SK-N-SH (cell line): ENCODE data around the gene APBA2. TPM values are rescaled to one million over a fixed set of nuclear protein-coding genes. Genes with fewer than 3 reads are reported as not detected.

Experiments
- CTCF ChIA-PET: fragments of 300-600, 350-600 bp; formaldehyde crosslinking; extraction: SDS; loops from one replicate; lab custom pipeline; 2021; lab: Yijun Ruan, JAX
- POLR2A ChIA-PET: fragments of 350-600 bp; sonication (Branson Sonifier 250); formaldehyde crosslinking; extraction: SDS; loops from one replicate; lab custom pipeline; 2020; ENCODE audit warnings: antibody characterized with exemption, inconsistent platforms; lab: Yijun Ruan, JAX
- DNase-seq: peaks from one replicate; pipeline ENCODE4 v3.0.0; 2012
- H2AFZ ChIP-seq: fragments of 200-600 bp; sonication (generic); 2 replicates; pipeline ENCODE4 v1.8.1; 2016; ENCODE audit warnings: antibody characterized with exemption, mild to moderate bottlenecking, low read depth
- H3F3A ChIP-seq: fragments of 200-600 bp; sonication (generic); replicated peaks from 2 replicates; pipeline ENCODE3; 2016; ENCODE audit warnings: antibody characterized with exemption, mild to moderate bottlenecking; ENCODE audit not compliant: insufficient read depth
- H3K27ac ChIP-seq, 2 experiments: fragments of 200-500 bp in 1 of 2; fragments of 200-600 bp in 1 of 2; sonication (Bioruptor generic) in 1 of 2; sonication (generic), shearing (Covaris generic) in 1 of 2; 2 replicates each; pipeline versions ENCODE4 v1.5.1 to v1.6.1; 2014 to 2016; ENCODE audit warnings: low read depth in 2 of 2, inconsistent platforms in 1 of 2, low read length in 1 of 2, mild to moderate bottlenecking in 1 of 2, mixed read lengths in 1 of 2
- H3K27me3 ChIP-seq: fragments of 200-600 bp; sonication (generic), shearing (Covaris generic); 2 replicates; pipeline ENCODE4 v1.6.1; 2016; ENCODE audit warnings: mixed run types; ENCODE audit not compliant: insufficient read depth
- H3K36me3 ChIP-seq, 2 experiments: fragments of 200-500 bp in 1 of 2; fragments of 200-600 bp in 1 of 2; sonication (Bioruptor generic) in 1 of 2; sonication (generic) in 1 of 2; replicated peaks in 1 of 2; 2 replicates each; pipeline versions ENCODE3 to v1.5.1; 2014 to 2016; ENCODE audit warnings: low read length in 1 of 2, mild to moderate bottlenecking in 1 of 2; ENCODE audit not compliant: insufficient read depth in 2 of 2, control insufficient read depth in 1 of 2
- H3K4me1 ChIP-seq, 2 experiments: fragments of 200-500 bp in 1 of 2; fragments of 200-600 bp in 1 of 2; sonication (Bioruptor generic) in 1 of 2; sonication (generic), shearing (Covaris generic) in 1 of 2; 2 replicates each; pipeline versions ENCODE4 v1.5.1 to v1.6.1; 2014 to 2016; ENCODE audit warnings: low read depth in 1 of 2, low read length in 1 of 2, mixed run types in 1 of 2; ENCODE audit not compliant: insufficient read depth in 2 of 2, control insufficient read depth in 1 of 2
- H3K4me2 ChIP-seq: fragments of 200-600 bp; sonication (generic), shearing (Covaris generic); 2 replicates; pipeline ENCODE4 v1.6.1; 2017; ENCODE audit warnings: mixed run types
- H3K4me3 ChIP-seq, 2 experiments: fragments of 200-500 bp in 1 of 2; fragments of 200-600 bp in 1 of 2; sonication (Bioruptor generic) in 1 of 2; sonication (generic), shearing (Covaris generic) in 1 of 2; 2 replicates each; pipeline versions ENCODE4 v1.5.1 to v1.8.1; 2014 to 2016; ENCODE audit warnings: low read depth in 2 of 2, inconsistent platforms in 1 of 2, low read length in 1 of 2, mild to moderate bottlenecking in 1 of 2, mixed read lengths in 1 of 2, moderate library complexity in 1 of 2
- H3K79me2 ChIP-seq: fragments of 200-600 bp; sonication (generic); 2 replicates; pipeline ENCODE4 v1.8.1; 2017; ENCODE audit warnings: mild to moderate bottlenecking; ENCODE audit not compliant: insufficient read depth
- H3K9ac ChIP-seq: fragments of 200-600 bp; sonication (generic); 2 replicates; pipeline ENCODE4 v1.6.1; 2017; ENCODE audit warnings: mixed run types
- H3K9me2 ChIP-seq: fragments of 200-600 bp; sonication (generic); 2 replicates; pipeline ENCODE4 v1.6.1; 2017; ENCODE audit warnings: mixed run types
- H3K9me3 ChIP-seq: fragments of 200-600 bp; sonication (generic); 2 replicates; pipeline ENCODE4 v1.6.1; 2017; ENCODE audit warnings: mixed run types, mild to moderate bottlenecking, moderate library complexity
- H4K20me1 ChIP-seq: fragments of 200-600 bp; sonication (generic); 2 replicates; pipeline ENCODE4 v1.6.1; 2017; ENCODE audit warnings: mild to moderate bottlenecking, mixed run types; ENCODE audit not compliant: insufficient read depth
- FOXJ3 ChIP-seq: sonication (generic); formaldehyde crosslinking; IDR thresholded peaks from 2 replicates; pipeline ENCODE4 v1.5.1; 2020; ENCODE audit warnings: mild to moderate bottlenecking, missing genetic modification reagents
- JUND ChIP-seq: IDR thresholded peaks from 2 replicates; pipeline ENCODE4 v1.4.0; 2012
- RCOR1 ChIP-seq: fragments of 150-350 bp; IDR thresholded peaks from 2 replicates; pipeline ENCODE4 v1.6.1; 2017; ENCODE audit warnings: antibody characterized with exemption, low read length
- RXRA ChIP-seq: IDR thresholded peaks from 2 replicates; pipeline ENCODE4 v1.4.0; 2012; ENCODE audit warnings: low read depth, mild to moderate bottlenecking, borderline replicate concordance
- SIN3A ChIP-seq: IDR thresholded peaks from 2 replicates; pipeline ENCODE4 v1.6.1; 2012; ENCODE audit warnings: low read depth, mild to moderate bottlenecking, low read length, moderate library complexity, borderline replicate concordance
- TCF12 ChIP-seq: IDR thresholded peaks from 2 replicates; pipeline ENCODE4 v1.4.0; 2012
- TEAD4 ChIP-seq: IDR thresholded peaks from 2 replicates; pipeline ENCODE4 v1.4.0; 2012; ENCODE audit warnings: mild to moderate bottlenecking, borderline replicate concordance; ENCODE audit not compliant: insufficient read depth
- YY1 ChIP-seq: IDR thresholded peaks from 2 replicates; pipeline ENCODE4 v1.4.0; 2012; ENCODE audit warnings: low read depth, mild to moderate bottlenecking
- WGBS: methylation state at CpG from one replicate; pipeline ENCODE4 v1.1.6; 2017; ENCODE audit warnings: low lambda C conversion rate; 5-methylcytosine and 5-hydroxymethylcytosine counted together
- polyA plus RNA-seq, 3 experiments: library from polyadenylated mRNA; depleted of rRNA; stranded (reverse); fragments of >200 nt; gene quantifications; 2 replicates each; pipeline ENCODE4 v1.2.3, GENCODE V29; 2012
- TF ChIP-seq, protein P1 (sequence below): IDR thresholded peaks from 2 replicates; pipeline ENCODE4 v1.4.0; 2012; ENCODE audit warnings: low read depth
- TF ChIP-seq, protein P2 (sequence below): IDR thresholded peaks from 2 replicates; pipeline ENCODE4 v1.6.1; 2012; ENCODE audit warnings: mild to moderate bottlenecking, low read depth, low read length, moderate library complexity
- TF ChIP-seq, protein P3 (sequence below): IDR thresholded peaks from 2 replicates; pipeline ENCODE4 v1.4.0; 2012; ENCODE audit warnings: low read depth, borderline replicate concordance
- TF ChIP-seq, protein P4 (sequence below): IDR thresholded peaks from 2 replicates; pipeline ENCODE4; 2012
- TF ChIP-seq, protein P5 (sequence below): fragments of 200-600 bp; sonication (generic); IDR thresholded peaks from 2 replicates; pipeline ENCODE4 v1.6.1; 2017; ENCODE audit warnings: antibody characterized with exemption, mild to moderate bottlenecking, moderate library complexity

The APBA2 gene
- polyA plus RNA-seq, 1 of the 3 experiments (the other 2 are of a cell fraction), result 12.7 TPM

DNA sequence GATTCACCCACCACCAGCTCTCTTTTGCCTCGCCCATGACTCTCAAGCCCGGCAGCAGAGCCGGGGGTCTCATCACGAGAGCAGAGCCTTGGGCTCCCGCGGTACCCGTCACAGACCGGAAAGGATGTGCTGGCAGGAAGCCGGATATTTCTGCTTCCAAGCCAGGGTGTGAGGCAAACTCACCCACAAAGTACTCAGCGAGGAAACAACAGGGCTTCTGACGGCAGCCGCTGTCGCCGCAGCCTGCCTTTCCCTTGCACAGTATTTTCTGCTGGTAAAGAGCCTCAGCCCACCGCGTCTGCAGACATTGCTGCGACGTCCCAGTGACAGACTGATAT, 263.9 kb downstream of the APBA2 start:
- no peaks in the 10 kb centered on the region for H3K36me3 ChIP-seq
- no peaks in the 10 kb centered on the region for H3K4me1 ChIP-seq
- no peaks in the 10 kb centered on the region for H4K20me1 ChIP-seq
- POLR2A ChIA-PET, result no interaction called here
- TF ChIP-seq, protein P1, sequence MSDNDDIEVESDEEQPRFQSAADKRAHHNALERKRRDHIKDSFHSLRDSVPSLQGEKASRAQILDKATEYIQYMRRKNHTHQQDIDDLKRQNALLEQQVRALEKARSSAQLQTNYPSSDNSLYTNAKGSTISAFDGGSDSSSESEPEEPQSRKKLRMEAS, result no peak
- TF ChIP-seq, protein P2, sequence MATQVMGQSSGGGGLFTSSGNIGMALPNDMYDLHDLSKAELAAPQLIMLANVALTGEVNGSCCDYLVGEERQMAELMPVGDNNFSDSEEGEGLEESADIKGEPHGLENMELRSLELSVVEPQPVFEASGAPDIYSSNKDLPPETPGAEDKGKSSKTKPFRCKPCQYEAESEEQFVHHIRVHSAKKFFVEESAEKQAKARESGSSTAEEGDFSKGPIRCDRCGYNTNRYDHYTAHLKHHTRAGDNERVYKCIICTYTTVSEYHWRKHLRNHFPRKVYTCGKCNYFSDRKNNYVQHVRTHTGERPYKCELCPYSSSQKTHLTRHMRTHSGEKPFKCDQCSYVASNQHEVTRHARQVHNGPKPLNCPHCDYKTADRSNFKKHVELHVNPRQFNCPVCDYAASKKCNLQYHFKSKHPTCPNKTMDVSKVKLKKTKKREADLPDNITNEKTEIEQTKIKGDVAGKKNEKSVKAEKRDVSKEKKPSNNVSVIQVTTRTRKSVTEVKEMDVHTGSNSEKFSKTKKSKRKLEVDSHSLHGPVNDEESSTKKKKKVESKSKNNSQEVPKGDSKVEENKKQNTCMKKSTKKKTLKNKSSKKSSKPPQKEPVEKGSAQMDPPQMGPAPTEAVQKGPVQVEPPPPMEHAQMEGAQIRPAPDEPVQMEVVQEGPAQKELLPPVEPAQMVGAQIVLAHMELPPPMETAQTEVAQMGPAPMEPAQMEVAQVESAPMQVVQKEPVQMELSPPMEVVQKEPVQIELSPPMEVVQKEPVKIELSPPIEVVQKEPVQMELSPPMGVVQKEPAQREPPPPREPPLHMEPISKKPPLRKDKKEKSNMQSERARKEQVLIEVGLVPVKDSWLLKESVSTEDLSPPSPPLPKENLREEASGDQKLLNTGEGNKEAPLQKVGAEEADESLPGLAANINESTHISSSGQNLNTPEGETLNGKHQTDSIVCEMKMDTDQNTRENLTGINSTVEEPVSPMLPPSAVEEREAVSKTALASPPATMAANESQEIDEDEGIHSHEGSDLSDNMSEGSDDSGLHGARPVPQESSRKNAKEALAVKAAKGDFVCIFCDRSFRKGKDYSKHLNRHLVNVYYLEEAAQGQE, result no peak
- no peak for DNase-seq
- no peak overlapping the region for H3K9ac ChIP-seq
- WGBS, result 82% methylated on average over 17 of the region's 18 CpGs
- H3K9me3 ChIP-seq, result no peaks in the 10 kb centered on the region
- no peaks in the 10 kb centered on the region for H3K79me2 ChIP-seq
- H3K27ac ChIP-seq, result no peak overlapping the region
- H3K4me3 ChIP-seq, result no peak overlapping the region
- H2AFZ ChIP-seq, result no peak overlapping the region
- no peaks in the 10 kb centered on the region for H3K27me3 ChIP-seq
- H3F3A ChIP-seq, result no peaks in the 10 kb centered on the region
- H3K9me2 ChIP-seq, result no peaks in the 10 kb centered on the region
- no peak overlapping the region for H3K4me2 ChIP-seq
- CTCF ChIA-PET, result interaction anchor here (1.1 to 2.3 kb wide), 3 partner anchors 10 to 47 kb away, joined by 3 to 17 read pairs (median 3); no protein-coding TSS in a partner anchor

DNA sequence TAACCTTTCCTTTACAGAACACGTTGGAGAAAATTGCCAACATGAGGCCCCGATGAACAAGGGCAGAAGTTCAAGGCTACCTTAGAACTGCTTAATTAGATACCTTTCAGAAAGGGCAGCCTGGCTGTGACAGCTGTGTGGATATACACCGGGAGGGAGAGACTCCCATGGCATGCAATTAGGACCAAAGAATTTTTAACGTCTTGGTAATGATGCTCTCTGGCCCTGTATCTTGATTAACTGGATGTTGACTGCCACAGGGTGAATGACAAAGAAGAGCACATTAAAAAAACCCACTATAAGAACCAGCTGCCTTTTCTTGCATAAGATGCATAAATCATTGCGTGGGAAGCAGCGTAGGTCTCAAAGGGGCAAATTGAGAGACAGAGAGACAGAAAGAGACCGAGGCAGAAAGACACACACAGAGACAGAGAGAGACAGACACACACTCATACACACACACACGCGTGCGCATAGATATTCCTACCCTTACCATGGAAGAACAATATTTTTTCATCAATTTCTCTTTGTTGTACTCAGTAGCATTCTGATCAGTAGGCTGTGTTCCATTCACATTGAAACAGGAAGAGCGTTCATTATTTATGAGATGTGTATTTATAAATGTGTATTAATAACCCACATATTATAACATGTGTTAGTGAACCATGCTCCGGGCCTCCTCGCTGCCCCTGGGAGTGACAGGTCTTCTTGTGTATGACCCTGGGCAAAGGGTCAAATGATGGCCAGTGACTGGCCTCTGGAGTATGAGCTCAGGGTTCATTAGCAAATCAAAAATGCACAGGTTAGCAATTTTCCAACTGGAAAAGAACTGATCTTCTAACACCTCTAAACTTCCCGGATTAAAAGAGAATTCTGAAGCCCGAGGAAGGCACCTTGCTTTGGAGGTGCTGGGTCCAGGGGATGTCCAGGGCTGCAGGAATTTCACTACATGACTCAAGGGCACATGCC, 265.0 kb downstream of the APBA2 start:
- Histone ChIP-seq H2AFZ (no peak overlapping the region), H3K27me3 (no peaks in the 10 kb centered on the region), H3K4me2 (no peak overlapping the region), H3K4me1 (no peaks in the 10 kb centered on the region), H3K9me3 (no peaks in the 10 kb centered on the region), H3K9ac (no peak overlapping the region), H3K4me3 (no peak overlapping the region), H3K36me3 (no peaks in the 10 kb centered on the region), H3F3A (no peaks in the 10 kb centered on the region), H3K27ac (no peak overlapping the region), H4K20me1 (no peaks in the 10 kb centered on the region), H3K79me2 (no peaks in the 10 kb centered on the region), H3K9me2 (no peaks in the 10 kb centered on the region)
- WGBS, result 48% methylated on average over 15 of the region's 15 CpGs
- DNase-seq, result no peak
- ChIA-PET CTCF (interaction anchor here (1.1 kb wide), 1 partner anchor 10 kb away, joined by 5 read pairs; no protein-coding TSS in a partner anchor), POLR2A (no interaction called here)
- no peak for TF ChIP-seq RXRA
- TF ChIP-seq, protein P3, sequence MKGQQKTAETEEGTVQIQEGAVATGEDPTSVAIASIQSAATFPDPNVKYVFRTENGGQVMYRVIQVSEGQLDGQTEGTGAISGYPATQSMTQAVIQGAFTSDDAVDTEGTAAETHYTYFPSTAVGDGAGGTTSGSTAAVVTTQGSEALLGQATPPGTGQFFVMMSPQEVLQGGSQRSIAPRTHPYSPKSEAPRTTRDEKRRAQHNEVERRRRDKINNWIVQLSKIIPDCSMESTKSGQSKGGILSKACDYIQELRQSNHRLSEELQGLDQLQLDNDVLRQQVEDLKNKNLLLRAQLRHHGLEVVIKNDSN, result no peak
- TF ChIP-seq YY1, result no peak
- TF ChIP-seq TCF12, result no peak
- TF ChIP-seq JUND, result no peak
- no peak for TF ChIP-seq TEAD4
- no peak for TF ChIP-seq RCOR1
- TF ChIP-seq SIN3A, result no peak
- TF ChIP-seq, protein P1, result no peak
- TF ChIP-seq, protein P2, result no peak
- TF ChIP-seq, protein P4, sequence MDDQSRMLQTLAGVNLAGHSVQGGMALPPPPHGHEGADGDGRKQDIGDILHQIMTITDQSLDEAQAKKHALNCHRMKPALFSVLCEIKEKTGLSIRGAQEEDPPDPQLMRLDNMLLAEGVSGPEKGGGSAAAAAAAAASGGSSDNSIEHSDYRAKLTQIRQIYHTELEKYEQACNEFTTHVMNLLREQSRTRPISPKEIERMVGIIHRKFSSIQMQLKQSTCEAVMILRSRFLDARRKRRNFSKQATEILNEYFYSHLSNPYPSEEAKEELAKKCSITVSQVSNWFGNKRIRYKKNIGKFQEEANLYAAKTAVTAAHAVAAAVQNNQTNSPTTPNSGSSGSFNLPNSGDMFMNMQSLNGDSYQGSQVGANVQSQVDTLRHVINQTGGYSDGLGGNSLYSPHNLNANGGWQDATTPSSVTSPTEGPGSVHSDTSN, result no peak
- no peak for TF ChIP-seq FOXJ3
- TF ChIP-seq, protein P5, sequence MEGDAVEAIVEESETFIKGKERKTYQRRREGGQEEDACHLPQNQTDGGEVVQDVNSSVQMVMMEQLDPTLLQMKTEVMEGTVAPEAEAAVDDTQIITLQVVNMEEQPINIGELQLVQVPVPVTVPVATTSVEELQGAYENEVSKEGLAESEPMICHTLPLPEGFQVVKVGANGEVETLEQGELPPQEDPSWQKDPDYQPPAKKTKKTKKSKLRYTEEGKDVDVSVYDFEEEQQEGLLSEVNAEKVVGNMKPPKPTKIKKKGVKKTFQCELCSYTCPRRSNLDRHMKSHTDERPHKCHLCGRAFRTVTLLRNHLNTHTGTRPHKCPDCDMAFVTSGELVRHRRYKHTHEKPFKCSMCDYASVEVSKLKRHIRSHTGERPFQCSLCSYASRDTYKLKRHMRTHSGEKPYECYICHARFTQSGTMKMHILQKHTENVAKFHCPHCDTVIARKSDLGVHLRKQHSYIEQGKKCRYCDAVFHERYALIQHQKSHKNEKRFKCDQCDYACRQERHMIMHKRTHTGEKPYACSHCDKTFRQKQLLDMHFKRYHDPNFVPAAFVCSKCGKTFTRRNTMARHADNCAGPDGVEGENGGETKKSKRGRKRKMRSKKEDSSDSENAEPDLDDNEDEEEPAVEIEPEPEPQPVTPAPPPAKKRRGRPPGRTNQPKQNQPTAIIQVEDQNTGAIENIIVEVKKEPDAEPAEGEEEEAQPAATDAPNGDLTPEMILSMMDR, result no peak
